Keratinocyte (primary cell): ENCODE results near the gene ARHGAP15. TPM values are rescaled to one million over a fixed set of nuclear protein-coding genes. Genes with fewer than 3 reads are reported as not detected.

Experiments used
- DNase-seq: peaks from one replicate; pipeline ENCODE4 v3.0.0-alpha.2; 2011; ENCODE audit warnings: low read depth, missing footprints, low spot score
- FAIRE-seq: peaks from 2 replicates; lab custom pipeline; 2011; peaks lifted over from hg19 to GRCh38; lab: Jason Lieb, UNC
- H2AFZ ChIP-seq: 2 replicates; pipeline ENCODE4 v1.6.0; 2012; ENCODE audit warnings: low read length, control low read depth, inconsistent platforms; ENCODE audit not compliant: control insufficient read depth
- H3K27ac ChIP-seq: 2 replicates; pipeline ENCODE4 v1.5.1; 2011; ENCODE audit warnings: low read length; ENCODE audit not compliant: control insufficient read depth, insufficient read depth
- H3K27me3 ChIP-seq: 3 replicates; pipeline ENCODE4 v1.6.0; 2011; ENCODE audit warnings: low read length; ENCODE audit not compliant: control insufficient read depth, insufficient read depth; ENCODE audit errors: extremely low read depth
- H3K36me3 ChIP-seq, 2 experiments: 2 replicates in 1 of 2; 3 replicates in 1 of 2; pipeline ENCODE4 v1.5.1; 2011; ENCODE audit warnings: low read length in 2 of 2, mild to moderate bottlenecking in 1 of 2; ENCODE audit not compliant: control insufficient read depth in 2 of 2, insufficient read depth in 2 of 2; ENCODE audit errors: extremely low read depth in 1 of 2
- H3K4me1 ChIP-seq: 3 replicates; pipeline ENCODE4 v1.5.1; 2011; ENCODE audit warnings: low read length; ENCODE audit not compliant: control insufficient read depth, insufficient read depth; ENCODE audit errors: extremely low read depth
- H3K4me2 ChIP-seq: 3 replicates; pipeline ENCODE4 v1.6.0; 2011; ENCODE audit warnings: low read depth, low read length; ENCODE audit not compliant: control insufficient read depth, insufficient read depth; ENCODE audit errors: extremely low read depth
- H3K4me3 ChIP-seq, 3 experiments: fragments of 200-600 bp in 1 of 3; sonication (generic) in 1 of 3; 2 replicates in 2 of 3; 3 replicates in 1 of 3; pipeline ENCODE4 v1.5.1; 2011 to 2016; ENCODE audit warnings: low read length in 3 of 3, mild to moderate bottlenecking in 3 of 3, control low read depth in 2 of 3, inconsistent platforms in 1 of 3, low read depth in 1 of 3, mixed read lengths in 1 of 3, mixed run types in 1 of 3, moderate library complexity in 1 of 3; ENCODE audit not compliant: control insufficient read depth in 2 of 3, insufficient read depth in 2 of 3; ENCODE audit errors: extremely low read depth in 1 of 3
- H3K79me2 ChIP-seq: 2 replicates; pipeline ENCODE4 v1.6.0; 2012; ENCODE audit warnings: low read length; ENCODE audit not compliant: control insufficient read depth, insufficient read depth
- H3K9ac ChIP-seq: 3 replicates; pipeline ENCODE4 v1.6.0; 2011; ENCODE audit warnings: low read length; ENCODE audit not compliant: control insufficient read depth, insufficient read depth; ENCODE audit errors: extremely low read depth
- H3K9me1 ChIP-seq: 3 replicates; pipeline ENCODE4 v1.6.0; 2011; ENCODE audit warnings: low read length; ENCODE audit not compliant: control insufficient read depth, insufficient read depth; ENCODE audit errors: extremely low read depth
- H3K9me3 ChIP-seq: 2 replicates; pipeline ENCODE4 v1.5.1; 2012; ENCODE audit warnings: low read depth, low read length; ENCODE audit not compliant: control insufficient read depth
- H4K20me1 ChIP-seq: 3 replicates; pipeline ENCODE4 v1.6.0; 2011; ENCODE audit warnings: low read length; ENCODE audit not compliant: control insufficient read depth, insufficient read depth; ENCODE audit errors: extremely low read depth
- EZH2 ChIP-seq: IDR thresholded peaks from one replicate; pipeline ENCODE4 v1.6.1; 2012; ENCODE audit warnings: inconsistent platforms, mild to moderate bottlenecking, low read length, moderate library complexity
- dilution Hi-C: fragments of 300-500 bp; cut with MboI; formaldehyde crosslinking; loops from one replicate; pipeline ENCODE4 v1.7.0; 2020; ENCODE audit warnings: low sequenced_read_pairs; ENCODE audit not compliant: extremely low pct_ligation_motif_present
- polyA plus RNA-seq, 5 experiments: library from polyadenylated mRNA; depleted of rRNA in 3 of 5; stranded (reverse) in 3 of 5; stranded (forward) in 1 of 5; unstranded in 1 of 5; fragments of >200 nt; gene quantifications; 1 replicate in 1 of 5; 2 replicates in 3 of 5; 3 replicates in 1 of 5; pipeline versions ENCODE4 v1.2.1 to v1.2.3, GENCODE V29; 2011 to 2012; ENCODE audit warnings: missing spikeins in 2 of 5, low read depth in 1 of 5, low replicate concordance in 1 of 5
- TF ChIP-seq, protein P1 (sequence below), 3 experiments: IDR thresholded peaks in 1 of 3; conservative IDR thresholded peaks in 1 of 3; optimal IDR thresholded peaks in 1 of 3; 2 replicates in 2 of 3; 3 replicates in 1 of 3; pipeline versions ENCODE3 to v1.5.1; 2011; ENCODE audit warnings: low read length in 3 of 3, mild to moderate bottlenecking in 3 of 3, moderate library complexity in 2 of 3, control low read depth in 1 of 3, inconsistent platforms in 1 of 3; ENCODE audit not compliant: insufficient read depth in 2 of 3; ENCODE audit errors: extremely low read depth in 1 of 3

The ARHGAP15 gene
- polyA plus RNA-seq, 1 donor (not counting 4 experiments of a cell fraction or from before 2014, with no cell fraction given), result not detected

DNA sequence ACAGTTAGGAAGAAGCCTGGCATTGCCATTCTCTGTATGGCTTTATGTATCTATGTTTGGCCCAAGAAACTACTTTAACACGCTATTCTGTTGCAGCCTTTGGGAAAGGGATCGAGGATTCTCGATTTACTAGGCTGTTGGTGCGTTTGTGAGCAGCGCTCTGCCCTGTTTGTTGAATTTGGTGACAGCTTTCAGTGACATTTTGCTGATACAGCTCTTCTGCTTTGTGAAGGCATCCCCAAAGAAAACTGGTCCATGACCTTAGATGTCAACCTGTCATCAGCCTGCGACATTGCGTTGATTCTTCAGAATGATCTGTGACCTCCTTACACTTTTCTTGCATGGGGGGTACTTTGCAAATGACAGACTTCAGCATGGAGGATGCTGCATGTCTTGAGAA is 431.5 kb downstream of the ARHGAP15 start:
- dilution Hi-C loops, result no loop called here
- H3K27ac ChIP-seq, result no peak overlapping the region
- H3K9me1 ChIP-seq, result no peaks in the 10 kb centered on the region
- TF ChIP-seq, protein P1, sequence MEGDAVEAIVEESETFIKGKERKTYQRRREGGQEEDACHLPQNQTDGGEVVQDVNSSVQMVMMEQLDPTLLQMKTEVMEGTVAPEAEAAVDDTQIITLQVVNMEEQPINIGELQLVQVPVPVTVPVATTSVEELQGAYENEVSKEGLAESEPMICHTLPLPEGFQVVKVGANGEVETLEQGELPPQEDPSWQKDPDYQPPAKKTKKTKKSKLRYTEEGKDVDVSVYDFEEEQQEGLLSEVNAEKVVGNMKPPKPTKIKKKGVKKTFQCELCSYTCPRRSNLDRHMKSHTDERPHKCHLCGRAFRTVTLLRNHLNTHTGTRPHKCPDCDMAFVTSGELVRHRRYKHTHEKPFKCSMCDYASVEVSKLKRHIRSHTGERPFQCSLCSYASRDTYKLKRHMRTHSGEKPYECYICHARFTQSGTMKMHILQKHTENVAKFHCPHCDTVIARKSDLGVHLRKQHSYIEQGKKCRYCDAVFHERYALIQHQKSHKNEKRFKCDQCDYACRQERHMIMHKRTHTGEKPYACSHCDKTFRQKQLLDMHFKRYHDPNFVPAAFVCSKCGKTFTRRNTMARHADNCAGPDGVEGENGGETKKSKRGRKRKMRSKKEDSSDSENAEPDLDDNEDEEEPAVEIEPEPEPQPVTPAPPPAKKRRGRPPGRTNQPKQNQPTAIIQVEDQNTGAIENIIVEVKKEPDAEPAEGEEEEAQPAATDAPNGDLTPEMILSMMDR (optimal IDR thresholded peaks at IDR 0.05 in 1 of 3, IDR thresholded peaks at IDR 0.05 in 1 of 3, conservative IDR thresholded peaks at IDR 0.05 in 1 of 3; ENCODE audit: extremely low read depth in 1 of 3, insufficient read depth in 2 of 3, low read length in 3 of 3), result no peak
- TF ChIP-seq EZH2, result no peak
- no peaks in the 10 kb centered on the region for H3K27me3 ChIP-seq
- no peaks in the 10 kb centered on the region for H4K20me1 ChIP-seq
- no peaks in the 10 kb centered on the region for H3K9me3 ChIP-seq
- H3K36me3 ChIP-seq, result no peaks in the 10 kb centered on the region
- H3K4me1 ChIP-seq, result no peaks in the 10 kb centered on the region
- DNase-seq (no peak), FAIRE-seq (no peak)
- H3K79me2 ChIP-seq, result no peaks in the 10 kb centered on the region
- no peak overlapping the region for H3K4me3 ChIP-seq
- H2AFZ ChIP-seq, result no peak overlapping the region
- H3K4me2 ChIP-seq, result no peak overlapping the region
- H3K9ac ChIP-seq, result no peak overlapping the region

DNA sequence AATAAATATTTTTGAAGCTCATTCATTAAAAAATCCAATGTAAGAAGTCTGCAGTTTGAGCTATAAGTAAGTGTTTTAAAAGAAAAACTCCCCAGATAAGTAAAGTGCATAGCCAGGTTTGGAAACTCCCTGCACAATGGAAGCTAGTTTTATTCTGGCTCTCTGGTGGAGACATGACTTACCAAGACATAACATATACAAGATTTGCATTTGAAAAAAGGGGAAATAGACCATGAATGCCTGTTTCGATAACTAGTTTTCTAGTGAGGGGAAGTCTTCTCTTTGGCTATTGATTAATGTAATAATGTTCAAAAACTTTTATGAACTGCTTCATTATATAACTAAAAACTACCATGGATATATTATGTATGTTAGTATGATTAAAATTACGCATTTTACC is 435.2 kb downstream of the ARHGAP15 start:
- Histone ChIP-seq H3K79me2 (no peaks in the 10 kb centered on the region), H3K9ac (no peak overlapping the region), H3K4me3 (no peak overlapping the region), H4K20me1 (no peaks in the 10 kb centered on the region), H3K4me1 (no peaks in the 10 kb centered on the region), H3K9me3 (no peaks in the 10 kb centered on the region), H2AFZ (no peak overlapping the region), H3K27me3 (no peaks in the 10 kb centered on the region), H3K36me3 (no peaks in the 10 kb centered on the region), H3K27ac (no peak overlapping the region), H3K4me2 (no peak overlapping the region), H3K9me1 (no peaks in the 10 kb centered on the region)
- DNase-seq (no peak), FAIRE-seq (no peak)
- dilution Hi-C loops, result no loop called here
- TF ChIP-seq EZH2, result no peak
- TF ChIP-seq, protein P1 (optimal IDR thresholded peaks at IDR 0.05 in 1 of 3, IDR thresholded peaks at IDR 0.05 in 1 of 3, conservative IDR thresholded peaks at IDR 0.05 in 1 of 3; ENCODE audit: extremely low read depth in 1 of 3, insufficient read depth in 2 of 3, low read length in 3 of 3), result no peak
